Erythroblast (primary cell): Measurements from ENCODE around the gene SH2B2.

ENCODE experiments used
- GATA1 ChIP-seq: IDR thresholded peaks from 2 replicates; pipeline ENCODE4 v1.6.1; 2011; ENCODE audit warnings: low read depth, mild to moderate bottlenecking, control low read depth, low read length, moderate library complexity
- POLR2A ChIP-seq: IDR thresholded peaks from 2 replicates; pipeline ENCODE4 v1.6.1; 2011; ENCODE audit warnings: mild to moderate bottlenecking, low read length

- no peak for TF ChIP-seq POLR2A
- TF ChIP-seq GATA1 = no peak
These were observed 6.4 kb downstream of the SH2B2 start for GRCh38 chr7:102292813-102293798.
